IPS-18a (cell line): Measurements from ENCODE around the gene CNTNAP4.

ENCODE experiments used
- H3K27ac ChIP-seq: one replicate; pipeline ENCODE4 v1.5.1; 2013; ENCODE audit warnings: low read length
- H3K27me3 ChIP-seq: one replicate; pipeline ENCODE4 v1.6.1; 2013; ENCODE audit warnings: mild to moderate bottlenecking, low read length; ENCODE audit not compliant: control insufficient read depth, insufficient read depth
- H3K36me3 ChIP-seq: one replicate; pipeline ENCODE4 v1.6.1; 2013; ENCODE audit warnings: low read depth, low read length; ENCODE audit not compliant: control insufficient read depth
- H3K4me1 ChIP-seq: one replicate; pipeline ENCODE4 v1.6.1; 2013; ENCODE audit warnings: low read depth, low read length; ENCODE audit not compliant: control insufficient read depth
- H3K4me3 ChIP-seq: one replicate; pipeline ENCODE4 v1.5.1; 2013; ENCODE audit warnings: low read length
- H3K9ac ChIP-seq: one replicate; pipeline ENCODE4 v1.6.1; 2013; ENCODE audit warnings: mild to moderate bottlenecking, low read length, moderate library complexity
- H3K9me3 ChIP-seq: one replicate; pipeline ENCODE4 v1.6.1; 2013; ENCODE audit warnings: low read depth, low read length; ENCODE audit not compliant: control insufficient read depth

Gene CNTNAP4

DNA sequence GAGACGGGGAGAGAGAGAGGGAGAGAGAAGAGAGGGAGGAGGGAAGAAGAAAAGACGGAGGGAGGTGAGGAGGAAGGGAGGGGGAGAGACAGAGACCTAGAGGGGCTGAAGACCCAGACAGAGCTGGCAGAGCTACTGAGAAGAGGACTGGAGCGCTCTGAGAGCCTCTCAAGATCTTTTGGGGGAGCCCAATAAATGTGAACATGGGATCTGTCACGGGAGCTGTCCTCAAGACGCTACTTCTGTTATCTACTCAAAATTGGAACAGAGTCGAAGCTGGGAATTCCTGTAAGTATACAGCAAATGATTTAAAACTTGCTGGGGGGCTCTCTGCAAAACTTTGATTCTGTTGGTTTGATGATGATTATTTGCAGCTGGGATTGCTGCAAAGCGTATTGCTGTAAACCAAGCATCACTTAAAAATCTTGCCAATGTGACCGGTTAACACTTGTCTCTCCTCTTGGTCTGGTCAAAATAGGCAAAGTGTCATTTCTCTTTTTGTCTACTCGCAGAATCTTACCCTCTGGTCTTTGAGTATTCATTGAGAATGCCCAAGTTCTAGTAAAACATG, 344 bp downstream of the CNTNAP4 start:
- no peaks in the 10 kb centered on the region for H3K9me3 ChIP-seq
- no peak overlapping the region for H3K27ac ChIP-seq
- no peak overlapping the region for H3K9ac ChIP-seq
- H3K36me3 ChIP-seq = no peaks in the 10 kb centered on the region
- H3K4me3 ChIP-seq = peak overlapping the region; percentile 47
- H3K4me1 ChIP-seq = peaks cover 10% of the 10 kb centered on the region
- H3K27me3 ChIP-seq = peaks cover 8% of the 10 kb centered on the region

DNA sequence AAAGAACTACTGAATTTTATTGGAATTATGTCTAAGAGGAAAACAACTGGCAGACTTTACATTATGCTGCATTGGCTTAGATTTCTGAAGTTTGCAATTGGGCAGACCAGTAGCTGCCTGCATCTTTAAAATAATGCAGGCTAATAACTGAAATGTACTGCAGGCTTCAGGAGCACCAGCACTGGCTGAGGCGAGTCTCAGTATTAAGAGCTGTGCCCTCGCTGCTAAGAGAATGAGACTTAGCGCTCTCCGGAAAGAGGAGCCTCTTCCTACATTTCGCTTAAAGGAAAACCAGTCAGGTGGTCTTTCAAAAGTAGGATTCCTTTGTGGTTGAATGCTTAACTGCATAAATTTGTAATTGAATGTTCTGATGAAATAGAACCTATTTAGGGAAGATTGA, 885 bp downstream of the CNTNAP4 start:
- H3K27me3 ChIP-seq = peaks cover 8% of the 10 kb centered on the region
- no peaks in the 10 kb centered on the region for H3K36me3 ChIP-seq
- H3K9me3 ChIP-seq = no peaks in the 10 kb centered on the region
- peaks cover 10% of the 10 kb centered on the region for H3K4me1 ChIP-seq
- no peak overlapping the region for H3K4me3 ChIP-seq
- H3K9ac ChIP-seq = no peak overlapping the region
- no peak overlapping the region for H3K27ac ChIP-seq

DNA sequence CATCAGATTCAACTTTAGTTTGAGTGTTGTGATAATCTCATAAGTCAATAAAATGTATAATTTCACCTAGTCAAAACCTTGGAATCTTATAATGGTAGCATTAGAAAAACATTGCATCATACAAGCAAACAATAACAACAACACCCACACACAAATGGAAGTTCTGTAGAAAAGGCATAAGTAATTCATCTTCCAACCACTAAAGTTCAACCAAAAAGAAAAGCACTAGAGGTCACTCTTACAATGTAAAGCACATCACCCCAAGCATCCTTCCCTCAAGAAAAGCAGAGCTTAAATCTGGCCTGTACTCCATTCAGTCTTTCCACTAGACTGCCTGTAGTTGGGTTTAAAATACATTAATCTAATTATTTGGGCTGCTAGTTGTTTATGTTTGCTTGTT, 1.8 kb downstream of the CNTNAP4 start:
- peaks cover 10% of the 10 kb centered on the region for H3K4me1 ChIP-seq
- H3K36me3 ChIP-seq = no peaks in the 10 kb centered on the region
- no peak overlapping the region for H3K4me3 ChIP-seq
- H3K27me3 ChIP-seq = peaks cover 8% of the 10 kb centered on the region
- H3K9ac ChIP-seq = no peak overlapping the region
- H3K27ac ChIP-seq = no peak overlapping the region
- no peaks in the 10 kb centered on the region for H3K9me3 ChIP-seq

DNA sequence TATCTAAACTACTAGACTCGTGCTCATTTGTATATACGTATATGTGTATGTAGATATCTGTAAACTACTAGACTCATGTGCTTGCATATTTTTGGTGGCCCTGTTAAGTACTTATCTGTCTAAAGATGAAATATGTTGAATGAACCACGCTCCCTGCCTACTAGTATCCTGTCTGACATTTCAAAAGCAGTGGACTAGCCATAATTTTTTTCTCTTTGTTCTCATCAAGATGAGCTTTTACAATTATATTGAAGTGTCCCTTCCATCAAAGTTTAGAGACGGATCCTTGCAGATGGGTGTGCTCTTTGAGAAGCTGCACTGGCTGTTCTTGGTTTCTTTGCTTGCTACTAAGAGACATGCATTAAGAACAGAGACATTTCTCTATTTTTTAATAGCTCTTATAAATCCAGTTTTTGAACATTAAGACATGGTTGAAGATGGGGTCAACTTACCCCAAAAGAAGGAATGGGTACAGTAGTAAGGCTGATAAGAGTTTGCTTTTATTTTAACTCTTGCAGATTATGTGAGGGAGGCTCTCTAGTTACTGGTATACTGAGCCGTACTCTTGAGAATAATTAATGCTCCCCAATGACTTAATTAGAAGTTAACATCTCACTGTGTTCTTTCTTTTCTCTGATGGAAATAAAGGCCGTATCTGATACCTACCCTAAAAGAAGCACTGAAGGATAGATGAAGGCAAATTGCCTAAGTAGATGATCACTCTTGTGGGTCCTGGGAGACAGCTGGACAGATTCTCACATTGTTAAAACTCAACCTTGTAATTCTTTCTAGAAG, 3.4 kb downstream of the CNTNAP4 start:
- no peak overlapping the region for H3K27ac ChIP-seq
- no peaks in the 10 kb centered on the region for H3K9me3 ChIP-seq
- peaks cover 8% of the 10 kb centered on the region for H3K27me3 ChIP-seq
- H3K4me3 ChIP-seq = no peak overlapping the region
- no peak overlapping the region for H3K9ac ChIP-seq
- no peaks in the 10 kb centered on the region for H3K36me3 ChIP-seq
- H3K4me1 ChIP-seq = peaks cover 10% of the 10 kb centered on the region

- Histone ChIP-seq H3K27me3 (no peaks in the 10 kb centered on the region), H3K4me3 (no peak overlapping the region), H3K9me3 (no peaks in the 10 kb centered on the region), H3K27ac (no peak overlapping the region), H3K4me1 (no peaks in the 10 kb centered on the region), H3K36me3 (no peaks in the 10 kb centered on the region), H3K9ac (no peak overlapping the region)
These were observed 10.3 kb downstream of the CNTNAP4 start for GRCh38 chr16:76287466-76287865.

DNA sequence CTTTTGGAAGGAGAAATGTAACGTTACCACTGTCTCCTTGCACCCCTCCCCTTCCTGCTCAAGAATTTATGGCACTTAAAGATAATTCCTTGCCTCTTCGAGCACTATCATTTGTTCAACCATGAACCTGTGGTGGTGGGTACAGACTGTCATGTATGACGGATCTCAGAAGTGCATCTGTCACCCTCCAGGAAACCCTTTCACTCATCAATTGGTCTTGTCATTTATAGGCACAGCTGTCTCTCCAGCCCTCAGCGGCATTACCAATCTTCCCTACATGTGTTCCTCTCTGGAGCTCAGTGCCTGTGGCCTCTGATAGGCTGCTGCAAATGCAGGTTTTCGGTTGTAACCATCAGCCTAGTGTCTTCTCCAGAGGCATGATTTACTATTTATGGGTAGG, 15.0 kb downstream of the CNTNAP4 start:
- Histone ChIP-seq H3K4me3 (no peak overlapping the region), H3K27me3 (no peaks in the 10 kb centered on the region), H3K27ac (no peak overlapping the region), H3K9ac (no peak overlapping the region), H3K4me1 (no peaks in the 10 kb centered on the region), H3K9me3 (no peaks in the 10 kb centered on the region), H3K36me3 (no peaks in the 10 kb centered on the region)

- Histone ChIP-seq H3K9me3 (no peaks in the 10 kb centered on the region), H3K27ac (no peak overlapping the region), H3K4me3 (no peak overlapping the region), H3K9ac (no peak overlapping the region), H3K36me3 (no peaks in the 10 kb centered on the region), H3K27me3 (no peaks in the 10 kb centered on the region), H3K4me1 (no peaks in the 10 kb centered on the region)
These were observed 16.8 kb downstream of the CNTNAP4 start for GRCh38 chr16:76293980-76294379.

GRCh38 chr16:76294396-76295214, 17.4 kb downstream of the CNTNAP4 start:
- H3K4me3 ChIP-seq = no peak overlapping the region
- no peak overlapping the region for H3K9ac ChIP-seq
- H3K4me1 ChIP-seq = no peaks in the 10 kb centered on the region
- H3K9me3 ChIP-seq = no peaks in the 10 kb centered on the region
- H3K36me3 ChIP-seq = no peaks in the 10 kb centered on the region
- no peak overlapping the region for H3K27ac ChIP-seq
- no peaks in the 10 kb centered on the region for H3K27me3 ChIP-seq

DNA sequence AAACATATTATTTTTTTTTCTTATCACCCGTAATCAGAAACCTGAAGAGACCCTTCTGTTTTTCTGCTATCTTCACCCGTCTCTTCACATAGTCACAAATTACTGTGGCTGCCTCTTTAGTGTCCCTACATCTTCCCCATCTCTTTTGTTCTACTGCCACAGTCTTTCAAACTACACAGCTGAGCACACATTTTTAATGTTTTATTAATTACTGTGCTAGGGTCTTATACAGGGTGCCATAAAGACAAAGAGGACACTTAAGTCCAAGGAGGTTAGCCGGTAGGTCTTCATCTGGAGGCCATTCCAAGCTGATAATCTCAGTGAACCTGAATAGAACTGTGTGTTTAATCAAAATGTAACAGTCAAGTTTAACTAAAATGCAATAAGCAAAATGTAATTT, 20.7 kb downstream of the CNTNAP4 start:
- H3K36me3 ChIP-seq = no peaks in the 10 kb centered on the region
- no peak overlapping the region for H3K9ac ChIP-seq
- no peaks in the 10 kb centered on the region for H3K27me3 ChIP-seq
- H3K27ac ChIP-seq = no peak overlapping the region
- no peaks in the 10 kb centered on the region for H3K4me1 ChIP-seq
- no peak overlapping the region for H3K4me3 ChIP-seq
- H3K9me3 ChIP-seq = no peaks in the 10 kb centered on the region

GRCh38 chr16:76303637-76304314, 26.6 kb downstream of the CNTNAP4 start:
- no peak overlapping the region for H3K4me3 ChIP-seq
- H3K27me3 ChIP-seq = no peaks in the 10 kb centered on the region
- H3K27ac ChIP-seq = no peak overlapping the region
- H3K9me3 ChIP-seq = no peaks in the 10 kb centered on the region
- peaks cover 4% of the 10 kb centered on the region for H3K4me1 ChIP-seq
- no peaks in the 10 kb centered on the region for H3K36me3 ChIP-seq
- no peak overlapping the region for H3K9ac ChIP-seq

- Histone ChIP-seq H3K27ac (no peak overlapping the region), H3K4me1 (peaks cover 4% of the 10 kb centered on the region), H3K36me3 (no peaks in the 10 kb centered on the region), H3K27me3 (no peaks in the 10 kb centered on the region), H3K9ac (no peak overlapping the region), H3K4me3 (no peak overlapping the region), H3K9me3 (no peaks in the 10 kb centered on the region)
These were observed 32.6 kb downstream of the CNTNAP4 start for GRCh38 chr16:76309639-76310335.
